ENCODE data around the gene OSM.

DNA sequence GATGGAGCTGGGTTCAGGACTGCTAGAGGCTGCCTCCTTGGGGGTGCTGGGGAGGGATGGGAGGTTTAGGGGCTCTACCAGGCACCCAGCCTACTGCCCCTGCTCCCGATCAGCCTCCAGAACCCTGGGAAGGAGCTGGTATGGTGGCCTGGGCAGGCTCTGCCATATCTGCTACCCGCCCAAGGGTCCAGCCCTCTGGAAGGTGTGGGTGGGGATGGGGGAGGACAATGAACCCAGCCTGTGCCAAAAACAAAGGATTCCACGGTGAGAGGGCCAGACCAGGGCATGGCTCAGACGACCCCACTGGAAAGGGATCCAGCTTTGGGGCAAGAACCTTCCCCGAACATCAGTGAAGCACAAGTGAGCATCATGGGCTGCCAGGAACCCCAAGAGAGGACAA lies 19.7 kb upstream of the OSM start:
- no peak for TF ChIP-seq POLR2A (IDR thresholded peaks at IDR 0.05)
- TF ChIP-seq, protein P1, sequence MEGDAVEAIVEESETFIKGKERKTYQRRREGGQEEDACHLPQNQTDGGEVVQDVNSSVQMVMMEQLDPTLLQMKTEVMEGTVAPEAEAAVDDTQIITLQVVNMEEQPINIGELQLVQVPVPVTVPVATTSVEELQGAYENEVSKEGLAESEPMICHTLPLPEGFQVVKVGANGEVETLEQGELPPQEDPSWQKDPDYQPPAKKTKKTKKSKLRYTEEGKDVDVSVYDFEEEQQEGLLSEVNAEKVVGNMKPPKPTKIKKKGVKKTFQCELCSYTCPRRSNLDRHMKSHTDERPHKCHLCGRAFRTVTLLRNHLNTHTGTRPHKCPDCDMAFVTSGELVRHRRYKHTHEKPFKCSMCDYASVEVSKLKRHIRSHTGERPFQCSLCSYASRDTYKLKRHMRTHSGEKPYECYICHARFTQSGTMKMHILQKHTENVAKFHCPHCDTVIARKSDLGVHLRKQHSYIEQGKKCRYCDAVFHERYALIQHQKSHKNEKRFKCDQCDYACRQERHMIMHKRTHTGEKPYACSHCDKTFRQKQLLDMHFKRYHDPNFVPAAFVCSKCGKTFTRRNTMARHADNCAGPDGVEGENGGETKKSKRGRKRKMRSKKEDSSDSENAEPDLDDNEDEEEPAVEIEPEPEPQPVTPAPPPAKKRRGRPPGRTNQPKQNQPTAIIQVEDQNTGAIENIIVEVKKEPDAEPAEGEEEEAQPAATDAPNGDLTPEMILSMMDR (IDR thresholded peaks at IDR 0.05): no peak
